HG03039 (cell line): Measurements from ENCODE around the gene HRH4.

Experiments used
- ATAC-seq: cut with Tn5 transposase; IDR thresholded peaks from one replicate; pipeline ENCODE4 v1.9.1; 2021; ENCODE audit warnings: mild to moderate bottlenecking, moderate library complexity; ENCODE audit not compliant: unreplicated experiment

The HRH4 gene

GRCh38 chr18:24462838-24463775 is 2.7 kb downstream of the HRH4 start:
- ATAC-seq: no peak

- ATAC-seq: no peak
Measured at GRCh38 chr18:24465486-24465885, 5.0 kb downstream of the HRH4 start.

- ATAC-seq: no peak
Measured at GRCh38 chr18:24466771-24467170, 6.3 kb downstream of the HRH4 start.

- ATAC-seq: no peak
Measured at GRCh38 chr18:24470022-24470618, 9.7 kb downstream of the HRH4 start.

GRCh38 chr18:24470805-24471204 is 10.4 kb downstream of the HRH4 start:
- ATAC-seq: no peak

GRCh38 chr18:24472591-24472990 is 12.2 kb downstream of the HRH4 start:
- no peak for ATAC-seq

GRCh38 chr18:24474406-24474805 is 14.0 kb downstream of the HRH4 start:
- no peak for ATAC-seq

GRCh38 chr18:24475926-24476589 is 15.6 kb downstream of the HRH4 start:
- no peak for ATAC-seq

- ATAC-seq: no peak
Measured at GRCh38 chr18:24479371-24479770, 18.9 kb downstream of the HRH4 start.

- ATAC-seq: no peak
Measured at GRCh38 chr18:24482821-24483220, 22.4 kb downstream of the HRH4 start.

- no peak for ATAC-seq
Measured at GRCh38 chr18:24485681-24486080, 25.2 kb downstream of the HRH4 start.

GRCh38 chr18:24486684-24487083 is 26.2 kb downstream of the HRH4 start:
- no peak for ATAC-seq

- ATAC-seq: no peak
Measured at GRCh38 chr18:24488824-24489493, 28.5 kb downstream of the HRH4 start.

- no peak for ATAC-seq
Measured at GRCh38 chr18:24490539-24490938, 30.1 kb downstream of the HRH4 start.

GRCh38 chr18:24491927-24492834 is 31.7 kb downstream of the HRH4 start:
- peak; percentile 52 for ATAC-seq

GRCh38 chr18:24494586-24494985 is 34.1 kb downstream of the HRH4 start:
- ATAC-seq: no peak

GRCh38 chr18:24497031-24497754 is 36.8 kb downstream of the HRH4 start:
- ATAC-seq: no peak

- no peak for ATAC-seq
Measured at GRCh38 chr18:24499814-24500213, 39.4 kb downstream of the HRH4 start.

- ATAC-seq: no peak
Measured at GRCh38 chr18:24500217-24500616, 39.8 kb downstream of the HRH4 start.

- ATAC-seq: no peak
Measured at GRCh38 chr18:24500766-24501165, 40.3 kb downstream of the HRH4 start.
